GM23338 (cell line): ENCODE data around the gene XYLT1. TPM values are rescaled to one million over a fixed set of nuclear protein-coding genes. Genes with fewer than 3 reads are reported as not detected.

Experiments
- ATAC-seq: fragments of 200-7000 bp; cut with Tn5 transposase; 3 replicates; pipeline ENCODE4 v1.9.1; 2020
- DNase-seq: peaks from one replicate; pipeline ENCODE4 v3.0.0-alpha.2; 2015; ENCODE audit warnings: low spot score
- H2AFZ ChIP-seq: fragments of 200-600 bp; sonication (generic); 2 replicates; pipeline ENCODE4 v1.8.0; 2016; ENCODE audit warnings: antibody characterized with exemption, mild to moderate bottlenecking, moderate library complexity
- H3F3A ChIP-seq: fragments of 200-600 bp; sonication (generic); replicated peaks from 2 replicates; pipeline ENCODE4 v1.8.0; 2017; ENCODE audit warnings: antibody characterized with exemption, mixed run types, low read depth
- H3K27ac ChIP-seq: fragments of 200-600 bp; sonication (generic); 2 replicates; pipeline ENCODE4 v1.6.1; 2016; ENCODE audit warnings: low read depth
- H3K27me3 ChIP-seq: fragments of 200-600 bp; sonication (generic); 2 replicates; pipeline ENCODE4 v1.8.0; 2016; ENCODE audit warnings: mild to moderate bottlenecking, mixed run types, moderate library complexity; ENCODE audit not compliant: insufficient read depth
- H3K36me3 ChIP-seq: fragments of 200-600 bp; sonication (generic); 2 replicates; pipeline ENCODE4 v1.8.0; 2016; ENCODE audit warnings: mild to moderate bottlenecking; ENCODE audit not compliant: insufficient read depth
- H3K4me1 ChIP-seq: fragments of 200-600 bp; sonication (generic); 2 replicates; pipeline ENCODE4 v1.8.0; 2016; ENCODE audit warnings: mild to moderate bottlenecking, moderate library complexity; ENCODE audit not compliant: insufficient read depth
- H3K4me2 ChIP-seq: fragments of 200-600 bp; sonication (generic); 2 replicates; pipeline ENCODE4 v1.7.1; 2017; ENCODE audit warnings: mixed run types
- H3K4me3 ChIP-seq: fragments of 200-600 bp; sonication (generic); 2 replicates; pipeline ENCODE4 v1.6.1; 2016; ENCODE audit warnings: mixed run types
- H3K79me2 ChIP-seq: fragments of 200-600 bp; sonication (generic); replicated peaks from 2 replicates; pipeline ENCODE4 v1.8.0; 2017; ENCODE audit warnings: mild to moderate bottlenecking; ENCODE audit not compliant: insufficient read depth
- H3K9me2 ChIP-seq: fragments of 200-600 bp; sonication (generic); 2 replicates; pipeline ENCODE4 v1.8.0; 2017; ENCODE audit not compliant: insufficient read depth
- H4K20me1 ChIP-seq: fragments of 200-600 bp; sonication (generic); replicated peaks from 2 replicates; pipeline ENCODE4 v1.8.0; 2017; ENCODE audit warnings: mild to moderate bottlenecking; ENCODE audit not compliant: insufficient read depth
- H3K27ac Mint-ChIP-seq: 2 replicates; pipeline ENCODE4 v1.8.0; 2020; ENCODE audit warnings: inconsistent platforms, mild to moderate bottlenecking, moderate library complexity, mixed read lengths
- H3K27me3 Mint-ChIP-seq: 3 replicates; pipeline ENCODE4 v1.8.0; 2022; ENCODE audit warnings: low read depth, mild to moderate bottlenecking, moderate library complexity, mixed read lengths, inconsistent platforms; ENCODE audit not compliant: insufficient read depth, poor library complexity
- H3K36me3 Mint-ChIP-seq: 3 replicates; pipeline ENCODE4 v1.8.0; 2021; ENCODE audit warnings: low read depth, mild to moderate bottlenecking, inconsistent platforms, moderate library complexity, mixed read lengths
- H3K4me1 Mint-ChIP-seq: 3 replicates; pipeline ENCODE4 v1.8.0; 2020; ENCODE audit warnings: mild to moderate bottlenecking, inconsistent platforms, mixed read lengths
- H3K4me3 Mint-ChIP-seq: 3 replicates; pipeline ENCODE4 v1.8.0; 2021; ENCODE audit warnings: moderate library complexity, mild to moderate bottlenecking, inconsistent platforms, mixed read lengths
- H3K9me3 Mint-ChIP-seq: 3 replicates; pipeline ENCODE4 v1.8.0; 2020; ENCODE audit warnings: moderate library complexity, mild to moderate bottlenecking, inconsistent platforms, mixed read lengths
- CREB1 ChIP-seq: fragments of 250-450 bp; sonication (Bioruptor Pico); IDR thresholded peaks from 2 replicates; pipeline ENCODE4 v1.5.0; 2020; ENCODE audit warnings: low read depth, mild to moderate bottlenecking, moderate library complexity
- ETS1 ChIP-seq: IDR thresholded peaks from 2 replicates; pipeline ENCODE4 v1.6.1; 2016; ENCODE audit warnings: antibody characterized with exemption
- EZH2 ChIP-seq: fragments of 200-600 bp; sonication (generic); IDR thresholded peaks from one replicate; pipeline ENCODE4 v1.8.0; 2017; ENCODE audit warnings: antibody characterized with exemption, mild to moderate bottlenecking, low read depth; ENCODE audit not compliant: unreplicated experiment
- EZH2phosphoT487 ChIP-seq: fragments of 200-600 bp; sonication (generic); IDR thresholded peaks from one replicate; pipeline ENCODE4 v1.8.1; 2018; ENCODE audit warnings: antibody characterized with exemption; ENCODE audit not compliant: unreplicated experiment
- JUNB ChIP-seq: IDR thresholded peaks from one replicate; pipeline ENCODE4 v1.6.1; 2016; ENCODE audit warnings: antibody characterized with exemption; ENCODE audit not compliant: unreplicated experiment
- NANOG ChIP-seq: IDR thresholded peaks from 2 replicates; pipeline ENCODE4 v1.6.1; 2016; ENCODE audit warnings: antibody characterized with exemption, borderline replicate concordance
- POLR2AphosphoS5 ChIP-seq: IDR thresholded peaks from 2 replicates; pipeline ENCODE4 v1.6.1; 2016; ENCODE audit warnings: antibody characterized with exemption, low read depth
- STAT1 ChIP-seq: IDR thresholded peaks from one replicate; pipeline ENCODE4 v1.6.1; 2016; ENCODE audit warnings: antibody characterized with exemption; ENCODE audit not compliant: unreplicated experiment
- ZNF462 ChIP-seq: fragments of 250-450 bp; sonication (Bioruptor Pico); IDR thresholded peaks from 2 replicates; pipeline ENCODE4 v1.5.0; 2020; ENCODE audit warnings: mild to moderate bottlenecking, moderate library complexity
- polyA plus RNA-seq: library from polyadenylated mRNA; unstranded; fragments of >200 nt; fragmentation: Nextera tagmentation; extraction: Ambion mirVana; gene quantifications from 2 replicates; pipeline ENCODE4 v1.2.1, GENCODE V29; 2016
- total RNA-seq: library from RNA; depleted of rRNA; stranded (reverse); fragments of >200 nt; shearing (Covaris generic); gene quantifications from 2 replicates; pipeline ENCODE4 v1.2.3, GENCODE V29; 2014
- TF ChIP-seq, protein P1 (sequence below): IDR thresholded peaks from one replicate; pipeline ENCODE4 v1.6.1; 2018; ENCODE audit warnings: antibody characterized with exemption; ENCODE audit not compliant: unreplicated experiment

Gene XYLT1
- total and polyA plus RNA-seq, 2 experiments from 2014 or later, result 3.5 to 24.7 TPM

GRCh38 chr16:17414421-17414820 lies 56.3 kb downstream of the XYLT1 start (continued):
- TF ChIP-seq, protein P1, sequence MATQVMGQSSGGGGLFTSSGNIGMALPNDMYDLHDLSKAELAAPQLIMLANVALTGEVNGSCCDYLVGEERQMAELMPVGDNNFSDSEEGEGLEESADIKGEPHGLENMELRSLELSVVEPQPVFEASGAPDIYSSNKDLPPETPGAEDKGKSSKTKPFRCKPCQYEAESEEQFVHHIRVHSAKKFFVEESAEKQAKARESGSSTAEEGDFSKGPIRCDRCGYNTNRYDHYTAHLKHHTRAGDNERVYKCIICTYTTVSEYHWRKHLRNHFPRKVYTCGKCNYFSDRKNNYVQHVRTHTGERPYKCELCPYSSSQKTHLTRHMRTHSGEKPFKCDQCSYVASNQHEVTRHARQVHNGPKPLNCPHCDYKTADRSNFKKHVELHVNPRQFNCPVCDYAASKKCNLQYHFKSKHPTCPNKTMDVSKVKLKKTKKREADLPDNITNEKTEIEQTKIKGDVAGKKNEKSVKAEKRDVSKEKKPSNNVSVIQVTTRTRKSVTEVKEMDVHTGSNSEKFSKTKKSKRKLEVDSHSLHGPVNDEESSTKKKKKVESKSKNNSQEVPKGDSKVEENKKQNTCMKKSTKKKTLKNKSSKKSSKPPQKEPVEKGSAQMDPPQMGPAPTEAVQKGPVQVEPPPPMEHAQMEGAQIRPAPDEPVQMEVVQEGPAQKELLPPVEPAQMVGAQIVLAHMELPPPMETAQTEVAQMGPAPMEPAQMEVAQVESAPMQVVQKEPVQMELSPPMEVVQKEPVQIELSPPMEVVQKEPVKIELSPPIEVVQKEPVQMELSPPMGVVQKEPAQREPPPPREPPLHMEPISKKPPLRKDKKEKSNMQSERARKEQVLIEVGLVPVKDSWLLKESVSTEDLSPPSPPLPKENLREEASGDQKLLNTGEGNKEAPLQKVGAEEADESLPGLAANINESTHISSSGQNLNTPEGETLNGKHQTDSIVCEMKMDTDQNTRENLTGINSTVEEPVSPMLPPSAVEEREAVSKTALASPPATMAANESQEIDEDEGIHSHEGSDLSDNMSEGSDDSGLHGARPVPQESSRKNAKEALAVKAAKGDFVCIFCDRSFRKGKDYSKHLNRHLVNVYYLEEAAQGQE, result no peak
- no peak for TF ChIP-seq POLR2AphosphoS5
- TF ChIP-seq EZH2phosphoT487, result no peak
- TF ChIP-seq JUNB, result no peak
- no peak for TF ChIP-seq EZH2
- no peak for TF ChIP-seq CREB1

DNA sequence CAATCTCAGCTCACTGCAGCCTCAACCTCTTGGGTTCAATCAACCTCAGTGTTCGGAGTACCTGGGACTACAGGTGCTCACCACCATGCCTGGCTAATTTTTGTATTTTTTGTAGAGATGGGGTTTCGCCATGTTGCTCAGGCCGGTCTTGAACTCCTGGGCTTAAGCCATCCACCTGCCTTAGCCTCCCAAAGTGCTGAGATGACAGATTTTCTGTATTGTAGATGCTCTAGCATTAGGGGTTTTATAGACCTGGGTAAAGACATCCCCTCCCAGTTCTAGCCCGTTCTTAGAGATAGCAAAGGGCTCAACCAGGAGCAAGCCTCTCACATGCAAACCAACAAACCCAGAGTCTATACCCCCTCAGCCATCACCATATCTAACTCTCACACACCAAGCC lies 57.3 kb downstream of the XYLT1 start:
- Mint-ChIP-seq H3K27me3 (peaks cover 6% of the 10 kb centered on the region), H3K27ac (no peak overlapping the region), H3K4me1 (peaks cover 38% of the 10 kb centered on the region), H3K9me3 (no peaks in the 10 kb centered on the region), H3K36me3 (peaks cover 11% of the 10 kb centered on the region), H3K4me3 (no peak overlapping the region)
- Histone ChIP-seq H3K27me3 (no peaks in the 10 kb centered on the region), H3K36me3 (peaks cover 6% of the 10 kb centered on the region; the same call in 1 of the 2 replicates), H3F3A (no peaks in the 10 kb centered on the region), H3K4me2 (no peak overlapping the region), H3K79me2 (peaks cover 73% of the 10 kb centered on the region), H3K4me3 (no peak overlapping the region), H4K20me1 (no peaks in the 10 kb centered on the region), H2AFZ (no peak overlapping the region), H3K9me2 (peaks cover 6% of the 10 kb centered on the region; the same call in 1 of the 2 replicates), H3K4me1 (peaks cover 18% of the 10 kb centered on the region), H3K27ac (no peak overlapping the region)
- ATAC-seq, result no peak
- no peak for DNase-seq
- no peak for TF ChIP-seq ETS1
- no peak for TF ChIP-seq NANOG
- TF ChIP-seq, protein P1, result no peak
- TF ChIP-seq EZH2phosphoT487, result no peak
- TF ChIP-seq POLR2AphosphoS5, result no peak
- TF ChIP-seq EZH2, result no peak
- TF ChIP-seq ZNF462 (CRISPR knock-in tag), result no peak
- no peak for TF ChIP-seq STAT1
